GM19099 (cell line): Measurements from ENCODE around the gene FSTL5.

Source experiments
- POLR2A ChIP-seq: IDR thresholded peaks from 3 replicates; pipeline ENCODE4 v1.6.1; 2011; ENCODE audit warnings: low read depth; ENCODE audit not compliant: insufficient read length; ENCODE audit errors: extremely low read depth

Gene FSTL5

GRCh38 chr4:162011089-162011488, 152.7 kb downstream of the FSTL5 start:
- TF ChIP-seq POLR2A, result no peak

DNA sequence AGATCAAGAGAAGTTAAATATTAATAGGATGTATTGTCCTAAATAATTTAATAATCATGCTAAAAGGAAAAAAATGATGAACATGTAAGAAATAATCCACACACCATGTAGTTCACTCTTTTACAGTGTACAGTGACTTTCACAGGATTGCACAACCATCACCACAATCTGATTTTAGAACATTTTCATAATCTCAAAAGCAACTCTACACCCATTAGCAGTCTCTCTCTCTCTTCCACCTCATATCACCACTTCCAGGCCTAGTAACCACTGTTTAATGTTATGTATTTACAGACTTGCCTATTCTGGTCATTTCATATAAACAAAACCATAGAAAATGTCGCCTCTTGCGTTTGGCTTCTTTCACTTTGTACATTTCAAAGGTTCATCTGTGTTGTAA, 153.4 kb downstream of the FSTL5 start:
- TF ChIP-seq POLR2A, result no peak

- no peak for TF ChIP-seq POLR2A
Measured at GRCh38 chr4:161992317-161992716, 171.5 kb downstream of the FSTL5 start.

GRCh38 chr4:161991811-161992210, 172.0 kb downstream of the FSTL5 start:
- no peak for TF ChIP-seq POLR2A

DNA sequence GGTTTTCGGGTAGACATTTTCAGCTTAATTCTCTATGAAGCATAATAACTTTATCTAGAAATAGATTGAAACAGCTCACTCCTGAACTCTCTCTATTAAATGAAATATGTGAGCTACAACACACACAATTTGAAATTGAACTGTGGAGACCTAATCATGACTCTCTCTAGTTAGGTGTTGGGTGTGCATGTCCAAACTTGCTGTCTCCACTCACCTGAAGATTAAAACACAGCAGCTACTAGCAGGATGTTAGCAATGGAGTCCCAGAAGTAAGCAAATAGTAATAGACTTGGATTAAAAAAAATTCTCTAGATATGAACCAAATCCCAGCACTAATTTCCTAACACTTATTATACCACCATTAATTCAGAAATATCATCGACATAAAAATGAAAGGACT, 173.1 kb downstream of the FSTL5 start:
- TF ChIP-seq POLR2A, result no peak

DNA sequence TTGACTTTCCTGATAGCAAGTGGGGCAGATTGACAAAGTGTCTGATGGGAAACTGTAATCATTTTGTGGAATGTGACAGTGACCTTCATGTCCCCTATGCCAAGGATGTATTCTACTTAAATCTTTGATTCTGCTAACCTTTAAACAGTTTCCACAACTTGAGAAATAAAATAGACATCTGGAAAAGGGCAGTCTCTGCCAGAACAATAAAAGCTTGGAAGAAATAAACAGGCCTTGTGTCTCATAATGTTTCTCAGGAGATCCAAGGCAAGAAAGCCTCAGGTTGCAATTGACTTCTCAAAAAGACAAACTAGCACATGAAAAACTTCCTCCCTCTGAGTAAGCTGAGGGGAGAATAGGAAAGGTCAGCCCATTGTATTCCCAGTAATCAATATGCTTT, 174.9 kb downstream of the FSTL5 start:
- TF ChIP-seq POLR2A, result no peak

DNA sequence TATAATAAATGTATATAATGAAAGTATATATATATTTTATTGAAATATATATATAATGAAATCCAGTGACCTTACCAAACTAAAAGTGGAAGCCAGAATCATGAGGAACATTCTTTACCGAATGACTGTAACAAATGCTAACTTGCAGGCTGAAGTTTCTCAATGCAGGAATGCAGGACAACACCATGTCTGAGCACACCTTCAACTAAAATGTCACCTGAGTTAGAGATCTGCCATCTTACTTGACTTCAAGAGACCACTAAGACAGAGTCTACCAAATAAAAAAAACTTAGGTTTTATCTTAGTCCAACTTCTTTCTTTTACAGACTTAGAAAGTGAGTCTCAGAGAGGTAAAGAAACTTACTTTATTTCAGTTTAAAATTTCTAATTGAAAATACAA, 176.2 kb downstream of the FSTL5 start:
- no peak for TF ChIP-seq POLR2A

DNA sequence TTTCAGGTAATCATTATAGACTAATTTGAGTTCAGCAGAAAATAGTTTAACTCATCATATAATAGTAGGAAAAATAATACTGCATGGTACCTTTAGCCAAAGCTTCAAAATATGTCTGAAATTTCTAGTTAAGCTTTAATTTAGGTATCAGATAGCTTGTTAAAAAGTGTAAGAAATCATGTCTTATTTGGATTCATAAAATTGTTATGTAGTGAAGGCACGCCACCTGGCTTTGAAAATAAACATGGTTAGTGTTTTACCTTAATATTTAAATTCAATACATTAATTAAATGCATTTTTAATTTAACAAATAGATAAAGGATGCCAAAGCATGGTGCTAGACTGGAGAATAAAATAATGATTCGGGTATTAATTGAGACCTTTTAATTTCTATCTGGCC, 211.4 kb downstream of the FSTL5 start:
- no peak for TF ChIP-seq POLR2A

DNA sequence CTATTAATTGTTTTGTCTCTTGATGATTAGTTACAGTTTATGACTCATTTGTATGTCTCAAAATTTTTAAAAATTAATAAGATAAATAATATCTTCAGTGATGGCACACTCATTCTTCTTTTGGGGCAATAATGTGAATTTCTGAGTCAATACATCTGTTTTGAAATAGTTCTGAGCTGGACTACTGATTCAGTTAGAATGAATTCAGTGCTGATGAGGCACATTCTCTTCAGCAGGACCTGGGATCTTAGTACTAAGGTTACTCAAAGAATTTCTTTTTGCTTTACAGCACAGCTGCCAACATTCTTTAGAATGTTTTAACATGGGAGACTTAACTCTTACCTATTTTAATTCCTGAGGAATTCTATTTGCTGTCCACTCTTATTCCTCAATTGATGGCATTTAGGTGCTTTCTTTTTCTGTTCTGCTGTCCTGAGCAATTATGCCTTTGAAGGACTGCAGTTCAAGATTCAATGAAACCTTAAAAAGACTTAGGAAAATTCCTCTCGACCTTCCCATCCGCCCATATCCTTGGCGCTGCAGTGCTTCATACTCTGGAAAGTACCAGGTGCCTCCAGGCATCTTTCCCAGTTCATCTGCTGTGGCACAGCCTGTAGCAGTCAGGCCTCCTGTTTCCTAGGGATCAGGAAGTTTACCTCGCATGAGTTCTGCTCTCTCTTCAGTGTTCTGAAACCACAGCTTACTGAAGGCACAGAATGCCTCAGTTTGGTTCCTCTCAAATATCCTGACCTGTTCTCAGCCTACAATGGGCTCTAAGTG, 213.7 kb downstream of the FSTL5 start:
- no peak for TF ChIP-seq POLR2A

GRCh38 chr4:161948026-161948770, 215.6 kb downstream of the FSTL5 start:
- no peak for TF ChIP-seq POLR2A

- TF ChIP-seq POLR2A, result no peak
Measured at GRCh38 chr4:161937596-161937995, 226.2 kb downstream of the FSTL5 start.

DNA sequence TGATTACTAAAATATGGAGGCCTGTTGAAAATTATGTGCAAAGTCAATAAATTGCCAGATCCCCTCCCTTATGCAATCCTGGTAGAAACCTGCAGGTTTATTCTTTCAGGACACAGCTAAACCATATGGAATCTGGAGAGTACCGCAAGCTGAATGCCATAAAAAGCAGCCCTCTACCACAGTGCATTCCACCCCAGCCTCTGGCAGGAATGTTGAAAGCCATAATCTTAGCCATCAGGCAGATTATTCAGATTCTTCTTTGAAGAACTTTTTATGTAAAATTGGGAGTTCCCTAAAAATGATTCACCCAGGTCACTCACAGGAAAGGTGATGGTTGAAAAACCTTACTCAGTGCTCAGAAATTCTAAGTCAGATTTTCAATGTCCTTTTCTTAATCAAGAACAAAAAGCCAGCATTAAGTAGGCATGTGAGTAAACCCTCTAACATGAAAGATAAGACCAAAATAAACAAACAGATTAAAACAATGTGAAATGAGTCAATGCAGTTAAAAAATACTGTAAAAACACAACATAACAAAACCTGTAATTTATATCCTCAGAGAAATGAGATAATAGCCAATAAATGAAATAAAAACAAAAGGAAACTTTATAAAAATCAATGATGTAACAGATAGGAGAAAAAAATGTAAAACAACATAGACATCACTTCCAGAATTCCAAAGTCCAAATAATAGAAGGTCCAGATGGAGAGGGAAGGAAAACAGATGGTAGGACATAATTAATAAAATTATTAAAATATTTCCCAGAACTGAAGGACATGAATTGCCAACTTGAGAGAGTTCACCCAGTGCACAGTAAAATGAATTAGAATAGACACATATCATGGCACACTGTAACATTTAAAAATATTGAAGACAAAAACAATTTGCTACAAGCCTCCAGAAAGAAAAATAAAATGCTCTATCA, 226.9 kb downstream of the FSTL5 start:
- TF ChIP-seq POLR2A, result no peak

- no peak for TF ChIP-seq POLR2A
Measured at GRCh38 chr4:161931089-161931488, 232.7 kb downstream of the FSTL5 start.

DNA sequence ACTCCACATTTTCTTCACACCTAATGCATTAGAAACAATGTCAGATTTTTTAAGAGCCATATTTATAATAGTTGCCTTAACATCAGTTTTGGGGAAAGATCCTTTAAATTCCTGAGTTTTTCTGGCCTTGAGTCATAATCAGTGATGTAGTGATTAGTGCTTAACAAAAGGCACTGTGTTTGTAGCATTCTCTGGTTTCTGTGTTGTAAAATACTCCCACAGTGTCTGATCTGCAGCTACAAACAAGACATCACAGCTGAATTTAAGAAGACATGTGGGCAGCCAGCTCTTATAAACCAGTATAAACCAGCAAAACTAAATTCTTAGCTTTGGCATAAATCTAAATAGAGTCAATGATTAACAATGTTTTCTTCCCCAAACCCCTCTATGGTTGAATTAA, 233.8 kb downstream of the FSTL5 start:
- TF ChIP-seq POLR2A, result no peak
